HL-60/S4 (cell line): ENCODE measurements around the gene ABCC6.
"Not testable (repeated sequence)": the region's sequence is repeated elsewhere in the genome, so short reads cannot be mapped to it uniquely, and the experiment has no call there.

ENCODE experiments used
- in situ Hi-C: fragments of 300-500 bp; cut with MboI; formaldehyde crosslinking; loops from 2 replicates; pipeline ENCODE4 v1.14.3; 2022; ENCODE audit warnings: low sequenced_read_pairs

Gene ABCC6

GRCh38 chr16:16222850-16223661, at the start of gene ABCC6:
TSS of gene ABCC6 (minus strand) at chr16:16223494. CDS start at chr16:16223434, 60 bp downstream.
- in situ Hi-C loops, result not testable (repeated sequence)

GRCh38 chr16:16272573-16273221, 49.4 kb upstream of the ABCC6 start:
- in situ Hi-C loops, result not testable (repeated sequence)

- in situ Hi-C loops, result not testable (repeated sequence)
Measured at GRCh38 chr16:16271658-16272057, 48.4 kb upstream of the ABCC6 start.

GRCh38 chr16:16268185-16268808, 45.0 kb upstream of the ABCC6 start:
- in situ Hi-C loops, result not testable (repeated sequence)

GRCh38 chr16:16267708-16268107, 44.4 kb upstream of the ABCC6 start:
- in situ Hi-C loops, result not testable (repeated sequence)

GRCh38 chr16:16265044-16265443, 41.8 kb upstream of the ABCC6 start:
- in situ Hi-C loops, result not testable (repeated sequence)

- in situ Hi-C loops, result not testable (repeated sequence)
Measured at GRCh38 chr16:16263947-16264346, 40.7 kb upstream of the ABCC6 start.

GRCh38 chr16:16262954-16263555, 39.8 kb upstream of the ABCC6 start:
- in situ Hi-C loops, result not testable (repeated sequence)

- in situ Hi-C loops, result not testable (repeated sequence)
Measured at GRCh38 chr16:16259971-16260370, 36.7 kb upstream of the ABCC6 start.

- in situ Hi-C loops, result not testable (repeated sequence)
Measured at GRCh38 chr16:16258822-16259221, 35.5 kb upstream of the ABCC6 start.

GRCh38 chr16:16257301-16257923, 34.1 kb upstream of the ABCC6 start:
- in situ Hi-C loops, result not testable (repeated sequence)

- in situ Hi-C loops, result not testable (repeated sequence)
Measured at GRCh38 chr16:16252377-16252776, 29.1 kb upstream of the ABCC6 start.

GRCh38 chr16:16249621-16250330, 26.5 kb upstream of the ABCC6 start:
- in situ Hi-C loops, result not testable (repeated sequence)

- in situ Hi-C loops, result not testable (repeated sequence)
Measured at GRCh38 chr16:16247439-16247838, 24.1 kb upstream of the ABCC6 start.

GRCh38 chr16:16246578-16247262, 23.4 kb upstream of the ABCC6 start:
- in situ Hi-C loops, result not testable (repeated sequence)

- in situ Hi-C loops, result not testable (repeated sequence)
Measured at GRCh38 chr16:16243886-16244285, 20.6 kb upstream of the ABCC6 start.

GRCh38 chr16:16240667-16241066, 17.4 kb upstream of the ABCC6 start:
- in situ Hi-C loops, result not testable (repeated sequence)

GRCh38 chr16:16237738-16238137, 14.4 kb upstream of the ABCC6 start:
- in situ Hi-C loops, result not testable (repeated sequence)

- in situ Hi-C loops, result not testable (repeated sequence)
Measured at GRCh38 chr16:16237071-16237470, 13.8 kb upstream of the ABCC6 start.

GRCh38 chr16:16232692-16233061, 9.4 kb upstream of the ABCC6 start:
- in situ Hi-C loops, result not testable (repeated sequence)
